NB4 (cell line): ENCODE results near the gene ZCCHC7.

Source experiments
- DNase-seq: peaks from one replicate; pipeline ENCODE4 v3.0.0; 2010; ENCODE audit warnings: low read depth
- H3K4me3 ChIP-seq: one replicate; pipeline ENCODE4 v1.5.1; 2011; ENCODE audit warnings: mild to moderate bottlenecking, low read depth, low read length, moderate library complexity
- CTCF ChIP-seq: IDR thresholded peaks from one replicate; pipeline ENCODE4 v1.5.1; 2012; ENCODE audit warnings: low read depth, low read length
- MAX ChIP-seq: IDR thresholded peaks from 2 replicates; pipeline ENCODE4 v1.6.1; 2011; ENCODE audit warnings: low read depth, low read length
- MYC ChIP-seq: IDR thresholded peaks from 2 replicates; pipeline ENCODE4 v1.6.1; 2011; ENCODE audit warnings: low read depth, low read length
- POLR2A ChIP-seq: IDR thresholded peaks from 2 replicates; pipeline ENCODE4 v1.6.1; 2011; ENCODE audit warnings: mild to moderate bottlenecking; ENCODE audit not compliant: insufficient read length; ENCODE audit errors: extremely low read depth

Gene ZCCHC7

GRCh38 chr9:37405764-37406380, 285.5 kb downstream of the ZCCHC7 start:
- no peak for DNase-seq
- TF ChIP-seq POLR2A, result no peak
- no peak for TF ChIP-seq MAX
- TF ChIP-seq MYC, result no peak
- no peak for TF ChIP-seq CTCF
- H3K4me3 ChIP-seq, result no peak overlapping the region

- DNase-seq, result no peak
- no peak for TF ChIP-seq CTCF
- no peak for TF ChIP-seq MYC
- no peak for TF ChIP-seq MAX
- no peak for TF ChIP-seq POLR2A
- no peak overlapping the region for H3K4me3 ChIP-seq
Observed at GRCh38 chr9:37406603-37407401, 286.4 kb downstream of the ZCCHC7 start.

- DNase-seq, result no peak
- H3K4me3 ChIP-seq, result no peak overlapping the region
- no peak for TF ChIP-seq CTCF
- no peak for TF ChIP-seq POLR2A
- TF ChIP-seq MAX, result no peak
- no peak for TF ChIP-seq MYC
Observed at GRCh38 chr9:37407468-37407867, 287.1 kb downstream of the ZCCHC7 start.
